Left lung (tissue), 10 donors: ENCODE measurements around the gene OR4D10. TPM values are rescaled to one million over a fixed set of nuclear protein-coding genes. Genes with fewer than 3 reads are reported as not detected.
A peak's percentile ranks its signal among the peaks of the same experiment; 100 is the strongest.
"Not testable (repeated sequence)": the region's sequence is repeated elsewhere in the genome, so short reads cannot be mapped to it uniquely, and the experiment has no call there.

Experiments
- ATAC-seq: fragments of 200-7000 bp; cut with Tn5 transposase; one replicate; pipeline ENCODE4 v1.9.1; 2020; ENCODE audit warnings: moderate library complexity
- DNase-seq, 4 donors: peaks; one replicate each; pipeline ENCODE4 v3.0.0-alpha.2; 2013 to 2020
- H3K27ac ChIP-seq, 2 donors: fragments of 200-600 bp; sonication (generic) in 1 of 2; one replicate each; pipeline versions ENCODE4 v1.5.0 to v1.8.0; 2020 to 2021
- H3K27me3 ChIP-seq, 2 donors: fragments of 200-600 bp; sonication (generic) in 1 of 2; one replicate each; pipeline versions ENCODE4 v1.5.0 to v1.8.0; 2020 to 2021
- H3K36me3 ChIP-seq, 2 donors: fragments of 200-600 bp; sonication (generic) in 1 of 2; one replicate each; pipeline versions ENCODE4 v1.5.0 to v1.8.0; 2020 to 2021
- H3K4me1 ChIP-seq, 2 donors: fragments of 200-600 bp; one replicate each; pipeline ENCODE4 v1.8.0; 2021
- H3K4me3 ChIP-seq, 2 donors: fragments of 200-600 bp; sonication (generic) in 1 of 2; one replicate each; pipeline versions ENCODE4 v1.5.0 to v1.8.0; 2020 to 2021; ENCODE audit warnings: mild to moderate bottlenecking in 1 of 2
- H3K9me3 ChIP-seq, 2 donors: fragments of 200-600 bp; sonication (generic) in 1 of 2; one replicate each; pipeline versions ENCODE4 v1.5.0 to v1.8.0; 2020 to 2021
- CTCF ChIP-seq, 2 donors: fragments of 200-600 bp; sonication (generic) in 1 of 2; IDR thresholded peaks; one replicate each; pipeline versions ENCODE4 v1.5.0 to v1.8.0; 2021; ENCODE audit warnings: antibody characterized with exemption in 2 of 2
- intact Hi-C, 2 donors: fragments of 100-400 bp; cut with DNase I; formaldehyde crosslinking; loops; one replicate each; pipeline versions ENCODE4 v1.11.2 to v1.14.2; 2022
- polyA plus RNA-seq, 6 donors: library from polyadenylated mRNA; unstranded; fragments of 120-200 nt; gene quantifications; one replicate each; pipeline ENCODE4 v1.2.1, GENCODE V29; 2013; ENCODE audit not compliant: insufficient read length in 6 of 6
- total RNA-seq, 2 donors: library from RNA; stranded (reverse); fragmentation: NEBNext Ultra II Directional; extraction: Animal tissue kit (Norgen Biotek cat#: 25700); gene quantifications; one replicate each; pipeline ENCODE4 v1.2.1, GENCODE V29; 2021
- donor health status: DM: no; HTN: yes; CAD: no.
- donor health status: DM: no; HTN: no; CAD: no.

OR4D10 gene
- total and polyA plus RNA-seq, 8 donors: not detected

DNA sequence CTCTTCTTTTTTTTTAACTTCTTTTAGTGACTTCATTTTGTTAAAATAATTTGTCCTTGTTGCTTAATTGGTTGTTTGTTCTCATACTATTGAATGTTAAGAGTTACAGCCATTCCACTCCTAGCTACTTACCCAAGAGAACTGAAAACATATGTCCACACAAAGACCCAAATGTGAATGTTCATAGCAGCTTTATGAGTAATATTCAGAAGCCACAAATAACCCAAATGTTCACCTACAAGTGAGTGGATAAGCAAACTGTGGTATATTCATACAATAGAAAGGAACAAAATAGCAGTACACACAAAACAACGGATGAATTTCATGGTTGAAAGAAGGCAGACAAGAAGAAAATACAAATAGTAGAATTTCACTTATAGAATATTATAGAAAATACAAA, 28.8 kb downstream of the OR4D10 start:
- ATAC-seq (no peak), DNase-seq (no peak)
- no peak overlapping the region for H3K27ac ChIP-seq
- H3K4me3 ChIP-seq: no peak overlapping the region
- H3K4me1 ChIP-seq: no peaks in the 10 kb centered on the region
- no peaks in the 10 kb centered on the region for H3K9me3 ChIP-seq
- no peaks in the 10 kb centered on the region for H3K27me3 ChIP-seq
- no peaks in the 10 kb centered on the region for H3K36me3 ChIP-seq
- intact Hi-C loops: no loop called here
- no peak for TF ChIP-seq CTCF (IDR thresholded peaks at IDR 0.05)

DNA sequence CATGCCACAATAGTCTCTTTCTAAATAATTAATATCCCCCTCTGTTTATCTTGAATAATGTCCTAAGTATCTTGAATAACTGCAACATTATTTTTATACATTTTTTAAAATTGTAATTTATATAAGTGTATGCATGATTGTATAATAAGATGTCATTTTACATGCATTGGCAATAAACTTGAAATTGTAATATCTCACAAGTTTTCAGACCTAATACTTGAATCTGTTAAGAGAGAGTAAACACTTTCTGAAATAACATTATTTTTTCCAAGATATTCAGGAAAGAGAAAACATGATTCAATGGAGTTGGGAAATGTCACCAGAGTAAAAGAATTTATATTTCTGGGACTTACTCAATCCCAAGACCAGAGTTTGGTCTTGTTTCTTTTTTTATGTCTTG, 30.2 kb downstream of the OR4D10 start, which contains the start of gene OR4D11:
Gene OR4D11, plus strand, starts transcription at position 301 of the 400 bp plus-strand sequence. Its CDS starts 0 bp downstream, at position 301.
- no peak within 1 kb of the TSS for H3K4me3 ChIP-seq
- TF ChIP-seq CTCF (IDR thresholded peaks at IDR 0.05): no peak
- no peak for DNase-seq
- H3K36me3 ChIP-seq: no peaks in the 10 kb centered on the region
- no peaks in the 10 kb centered on the region for H3K9me3 ChIP-seq
- intact Hi-C loops: no loop called here
- ATAC-seq: no peak
- H3K27ac ChIP-seq: no peak within 1 kb of the TSS
- no peaks in the 10 kb centered on the region for H3K27me3 ChIP-seq
- no peaks in the 10 kb centered on the region for H3K4me1 ChIP-seq

- no peak for TF ChIP-seq CTCF (IDR thresholded peaks at IDR 0.05)
- intact Hi-C loops: no loop called here
- ATAC-seq (peak; percentile 72), DNase-seq (peak in 2 of 4 donors; percentile 1 to 30)
- Histone ChIP-seq H3K9me3 (no peaks in the 10 kb centered on the region), H3K4me1 (peaks cover 0 to 20% of the 10 kb centered on the region in 2 donors), H3K4me3 (no peak within 1 kb of the TSS), H3K27me3 (no peaks in the 10 kb centered on the region), H3K27ac (peak within 1 kb of the TSS in 1 of 2 donors; percentile 65), H3K36me3 (no peaks in the 10 kb centered on the region)
These were observed 38.0 kb downstream of the OR4D10 start, which contains the start of gene OR4D9 for GRCh38 chr11:59510941-59511589. Gene OR4D9, plus strand, starts transcription at chr11:59511539. Its CDS starts 3,374 bp downstream, at chr11:59514913.

DNA sequence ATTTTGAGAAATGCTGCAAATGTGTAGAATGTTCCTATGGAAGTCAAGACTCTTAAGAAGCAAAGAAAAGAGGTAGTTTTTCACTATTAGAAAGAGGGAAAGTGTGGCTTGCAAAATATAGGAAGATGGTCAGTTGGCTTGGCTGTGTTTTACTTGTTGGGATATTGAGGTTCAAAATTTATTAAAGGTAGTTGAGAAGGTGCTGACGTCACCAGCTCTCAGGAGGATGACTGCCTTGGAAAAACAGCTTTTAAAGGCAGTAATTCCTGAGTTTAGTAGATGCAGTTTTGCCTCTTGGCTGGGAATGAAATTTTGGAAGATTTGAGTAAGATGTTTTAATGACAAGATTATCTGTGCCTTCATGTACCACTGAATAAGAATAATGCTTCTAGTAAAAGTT, 38.6 kb downstream of the OR4D10 start:
- Histone ChIP-seq H3K36me3 (no peaks in the 10 kb centered on the region), H3K9me3 (no peaks in the 10 kb centered on the region), H3K4me3 (no peak overlapping the region), H3K27me3 (no peaks in the 10 kb centered on the region), H3K27ac (peak overlapping the region in 1 of 2 donors; percentile 65), H3K4me1 (peaks cover 0 to 20% of the 10 kb centered on the region in 2 donors)
- TF ChIP-seq CTCF (IDR thresholded peaks at IDR 0.05): no peak
- ATAC-seq: no peak
- DNase-seq: no peak
- intact Hi-C loops: no loop called here

DNA sequence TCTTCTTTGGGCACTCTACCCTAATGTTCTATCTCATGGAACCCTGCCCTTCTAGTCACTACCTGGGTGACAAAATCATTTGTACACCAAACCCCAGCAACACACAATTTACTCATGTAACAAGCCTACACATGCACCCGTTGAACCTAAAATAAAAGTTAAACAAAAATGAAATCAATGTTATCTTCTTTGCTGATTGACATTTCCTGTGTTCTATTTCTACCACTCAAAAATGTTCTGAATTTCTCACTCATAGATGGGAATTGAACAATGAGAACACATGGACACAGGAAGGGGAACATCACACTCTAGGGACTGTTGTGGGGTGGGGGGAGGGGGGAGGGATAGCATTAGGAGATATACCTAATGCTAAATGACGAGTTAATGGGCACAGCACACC, 47.0 kb downstream of the OR4D10 start:
- DNase-seq, ATAC-seq, H3K4me3 ChIP-seq, H3K27me3 ChIP-seq, intact Hi-C loops, H3K9me3 ChIP-seq, H3K36me3 ChIP-seq, H3K27ac ChIP-seq, H3K4me1 ChIP-seq: not testable (repeated sequence)

GRCh38 chr11:59520741-59521140, 47.6 kb downstream of the OR4D10 start:
- Histone ChIP-seq H3K4me1 (no peaks in the 10 kb centered on the region), H3K36me3 (no peaks in the 10 kb centered on the region), H3K4me3 (no peak overlapping the region), H3K27ac (no peak overlapping the region), H3K9me3 (no peaks in the 10 kb centered on the region), H3K27me3 (no peaks in the 10 kb centered on the region)
- intact Hi-C loops: no loop called here
- no peak for TF ChIP-seq CTCF (IDR thresholded peaks at IDR 0.05)
- DNase-seq: no peak
- ATAC-seq: no peak
